Lower leg skin (tissue), 4 donors: ENCODE data around the gene CSMD2. TPM values are rescaled to one million over a fixed set of nuclear protein-coding genes. Genes with fewer than 3 reads are reported as not detected.

ENCODE experiments used
- DNase-seq, 2 donors: peaks; one replicate each; pipeline ENCODE4 v3.0.0-alpha.2; 2019; ENCODE audit warnings: low spot score in 2 of 2
- H3K4me3 ChIP-seq: fragments of 200-600 bp; sonication (generic); 2 replicates; pipeline ENCODE4 v1.5.1; 2017; ENCODE audit warnings: mild to moderate bottlenecking, low read depth; ENCODE audit not compliant: poor library complexity, severe bottlenecking
- CTCF ChIP-seq, 3 donors: fragments of 450-650 bp; IDR thresholded peaks; one replicate each; pipeline ENCODE4 v1.5.1; 2016; ENCODE audit warnings: antibody characterized with exemption in 3 of 3, mild to moderate bottlenecking in 3 of 3, moderate library complexity in 2 of 3
- POLR2A ChIP-seq, 2 donors: fragments of 450-650 bp; IDR thresholded peaks; one replicate each; pipeline ENCODE4 v1.6.1; 2016 to 2017; ENCODE audit warnings: antibody characterized with exemption in 2 of 2, mild to moderate bottlenecking in 1 of 2, moderate library complexity in 1 of 2
- WGBS, 2 donors: methylation state at CpG; one replicate each; pipeline ENCODE4 v1.1.5; 2018; 5-methylcytosine and 5-hydroxymethylcytosine counted together
- intact Hi-C: fragments of 100-400 bp; cut with DNase I; formaldehyde crosslinking; loops from one replicate; pipeline ENCODE4 v1.15.0; 2023; ENCODE audit warnings: low total_unique reads
- total RNA-seq, 4 donors: library from RNA; depleted of rRNA; stranded (reverse); fragments of >200 nt; gene quantifications; one replicate each; pipeline ENCODE4 v1.1.0, GENCODE V29; 2016

Gene CSMD2
- total RNA-seq, 4 donors from 2014 or later = 0.11 to 1.0 TPM; not detected in 2

GRCh38 chr1:33710967-33711366 is 454.1 kb downstream of the CSMD2 start:
- 47 to 61% methylated on average over 2 of the region's 2 CpGs for WGBS, 2 donors
- DNase-seq = peak in 1 of 2 donors; percentile 23
- no peak overlapping the region for H3K4me3 ChIP-seq
- TF ChIP-seq POLR2A (IDR thresholded peaks at IDR 0.05) = no peak
- no peak for TF ChIP-seq CTCF (IDR thresholded peaks at IDR 0.05)
- intact Hi-C loops = no loop called here

GRCh38 chr1:33709783-33710718 is 455.0 kb downstream of the CSMD2 start:
- DNase-seq = peak in 1 of 2 donors; percentile 31
- 81 to 87% methylated on average over 6 of the region's 6 CpGs for WGBS, 2 donors
- H3K4me3 ChIP-seq = no peak overlapping the region
- intact Hi-C loops = no loop called here
- no peak for TF ChIP-seq CTCF (IDR thresholded peaks at IDR 0.05)
- TF ChIP-seq POLR2A (IDR thresholded peaks at IDR 0.05) = no peak

- peak in 1 of 2 donors; percentile 52 for DNase-seq
- no peak for TF ChIP-seq CTCF (IDR thresholded peaks at IDR 0.05)
- TF ChIP-seq POLR2A (IDR thresholded peaks at IDR 0.05) = no peak
- intact Hi-C loops = no loop called here
- 84 to 91% methylated on average over 9 of the region's 9 CpGs for WGBS, 2 donors
- H3K4me3 ChIP-seq = no peak overlapping the region
Observed at GRCh38 chr1:33709174-33709782, 455.8 kb downstream of the CSMD2 start.

GRCh38 chr1:33706634-33707255 is 458.3 kb downstream of the CSMD2 start:
- intact Hi-C loops = no loop called here
- no peak for TF ChIP-seq CTCF (IDR thresholded peaks at IDR 0.05)
- TF ChIP-seq POLR2A (IDR thresholded peaks at IDR 0.05) = no peak
- DNase-seq = peak in 1 of 2 donors; percentile 14
- WGBS, 2 donors = 83 to 86% methylated on average over 12 of the region's 12 CpGs
- H3K4me3 ChIP-seq = no peak overlapping the region

DNA sequence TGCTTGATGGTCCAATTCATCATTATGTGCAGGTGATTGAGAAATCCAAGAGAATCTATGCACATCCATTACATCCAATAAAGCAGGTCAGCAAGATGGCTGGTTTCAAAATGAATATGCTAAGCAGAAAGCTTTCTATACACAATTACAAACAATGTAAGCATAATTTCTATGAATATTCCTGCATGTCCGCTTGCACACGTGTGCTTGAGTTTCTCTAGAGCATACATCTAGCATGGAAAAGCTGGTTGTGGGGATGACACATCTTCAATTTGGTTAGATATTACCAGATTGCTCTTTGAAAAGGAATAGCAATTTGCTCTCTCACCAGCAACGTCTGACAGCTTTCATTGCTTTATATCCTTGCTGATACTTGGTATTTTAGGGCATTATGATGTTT is 461.6 kb downstream of the CSMD2 start:
- no peak overlapping the region for H3K4me3 ChIP-seq
- intact Hi-C loops = no loop called here
- TF ChIP-seq POLR2A (IDR thresholded peaks at IDR 0.05) = no peak
- no peak for DNase-seq
- WGBS, 2 donors = 76 to 83% methylated on average over 3 of the region's 3 CpGs
